Caco-2 (cell line): ENCODE data around the gene FAT1. TPM values are rescaled to one million over a fixed set of nuclear protein-coding genes. Genes with fewer than 3 reads are reported as not detected.

Experiments
- BruUV-seq: library from RNA; stranded (reverse); fragments of 400-500 nt; replicated peaks from 2 replicates; lab custom pipeline; 2021; lab: Mats Ljungman, UMichigan
- CTCF ChIA-PET: fragments of 300-600 bp; sonication (Branson Sonifier 250); formaldehyde crosslinking; loops from one replicate; lab custom pipeline; 2022; ENCODE audit warnings: antibody characterized with exemption; lab: Charles Lee
- POLR2A ChIA-PET: fragments of 300-600 bp; sonication (Branson Sonifier 250); formaldehyde crosslinking; loops from one replicate; lab custom pipeline; 2022; ENCODE audit warnings: antibody characterized with exemption; lab: Charles Lee
- DNase-seq, 2 experiments: peaks; one replicate each; pipeline versions ENCODE4 v3.0.0 to v3.0.0-alpha.2; 2020 to 2022
- H3K27me3 ChIP-seq: replicated peaks from 2 replicates; pipeline ENCODE4 v1.6.0; 2011; ENCODE audit warnings: low read length; ENCODE audit not compliant: control insufficient read depth, insufficient read depth
- H3K36me3 ChIP-seq: 2 replicates; pipeline ENCODE4 v1.5.1; 2011; ENCODE audit warnings: low read length; ENCODE audit not compliant: control insufficient read depth, insufficient read depth
- H3K4me1 ChIP-seq: fragments of 250-450 bp; sonication (Bioruptor Pico); 2 replicates; pipeline ENCODE4 v1.5.1; 2020; ENCODE audit warnings: mild to moderate bottlenecking
- H3K4me3 ChIP-seq: 2 replicates; pipeline ENCODE4 v1.5.1; 2011; ENCODE audit warnings: low read depth, mild to moderate bottlenecking, control low read depth, low read length
- H3K9me3 ChIP-seq: fragments of 250-450 bp; sonication (Bioruptor Pico); 2 replicates; pipeline ENCODE4 v1.5.1; 2020; ENCODE audit warnings: mild to moderate bottlenecking, moderate library complexity
- H3K27ac Mint-ChIP-seq: one replicate; pipeline ENCODE4 v1.8.0; 2022; ENCODE audit warnings: mixed read lengths; ENCODE audit not compliant: unreplicated experiment
- H3K27me3 Mint-ChIP-seq: one replicate; pipeline ENCODE4 v1.8.0; 2022; ENCODE audit warnings: mixed read lengths; ENCODE audit not compliant: insufficient read depth, unreplicated experiment
- H3K36me3 Mint-ChIP-seq: one replicate; pipeline ENCODE4 v1.8.0; 2022; ENCODE audit warnings: mild to moderate bottlenecking, mixed read lengths; ENCODE audit not compliant: insufficient read depth, unreplicated experiment
- H3K4me1 Mint-ChIP-seq: one replicate; pipeline ENCODE4 v1.8.0; 2022; ENCODE audit warnings: low read depth, mixed read lengths; ENCODE audit not compliant: unreplicated experiment
- H3K4me3 Mint-ChIP-seq: one replicate; pipeline ENCODE4 v1.8.0; 2022; ENCODE audit warnings: mild to moderate bottlenecking, moderate library complexity, mixed read lengths; ENCODE audit not compliant: unreplicated experiment
- H3K9me3 Mint-ChIP-seq: one replicate; pipeline ENCODE4 v1.8.0; 2022; ENCODE audit warnings: mixed read lengths; ENCODE audit not compliant: unreplicated experiment
- CTCF ChIP-seq, 2 experiments: fragments of 200-600 bp in 1 of 2; IDR thresholded peaks; 1 replicate in 1 of 2; 2 replicates in 1 of 2; pipeline versions ENCODE4 v1.5.1 to v1.8.0; 2011 to 2022; ENCODE audit warnings: antibody characterized with exemption in 1 of 2, control low read depth in 1 of 2, inconsistent platforms in 1 of 2, low read depth in 1 of 2, low read length in 1 of 2, mild to moderate bottlenecking in 1 of 2, moderate library complexity in 1 of 2; ENCODE audit not compliant: insufficient read depth in 1 of 2, severe bottlenecking in 1 of 2, unreplicated experiment in 1 of 2
- intact Hi-C: fragments of 100-400 bp; cut with micrococcal nuclease; formaldehyde crosslinking; loops from one replicate; pipeline ENCODE4 v1.10.0; 2022; ENCODE audit not compliant: unreplicated experiment
- total RNA-seq: library from RNA; stranded (reverse); gene quantifications from 2 replicates; pipeline ENCODE4 v1.2.3, GENCODE V29; 2022

Gene FAT1
- total RNA-seq, 1 experiment from 2014 or later, result 135 TPM

DNA sequence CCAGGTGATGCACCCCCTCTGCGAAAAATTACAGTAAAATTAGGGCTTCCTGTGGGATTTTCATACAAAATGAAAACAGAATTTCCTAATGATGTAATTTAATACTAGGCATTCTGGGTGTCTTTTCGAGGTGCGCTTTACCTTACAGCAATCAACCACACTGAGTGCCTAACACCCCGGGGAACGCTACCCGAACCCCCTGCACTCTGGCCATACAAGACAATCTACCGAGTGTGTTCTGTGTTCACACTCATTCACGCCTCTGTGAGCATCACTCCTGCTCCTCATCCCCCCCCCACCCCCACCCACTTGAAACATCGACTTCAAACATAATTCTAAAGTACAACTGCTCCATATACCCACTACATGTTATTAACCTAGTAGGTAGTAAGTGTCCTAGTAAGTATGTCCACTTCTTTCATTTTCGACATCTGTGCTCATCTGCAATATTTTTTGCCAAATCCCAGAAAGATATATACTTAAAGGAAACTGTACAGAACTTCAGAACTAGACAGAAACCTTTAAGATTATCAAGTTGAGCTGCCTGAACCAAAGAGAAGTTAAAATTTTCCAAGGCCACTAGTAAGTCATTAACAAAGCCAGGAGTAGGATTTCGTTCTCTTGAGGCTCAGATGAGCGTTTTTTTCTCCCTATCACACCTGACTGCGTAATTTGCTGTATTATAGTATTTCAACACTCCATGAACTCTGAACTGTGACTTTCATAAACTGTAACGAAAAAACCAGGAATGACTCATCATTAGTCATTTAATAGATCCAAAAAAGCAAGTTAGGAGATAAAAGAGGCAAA lies 80.0 kb downstream of the FAT1 start:
- Histone ChIP-seq H3K36me3 (no peaks in the 10 kb centered on the region), H3K4me1 (peaks cover 22% of the 10 kb centered on the region), H3K27me3 (no peaks in the 10 kb centered on the region), H3K9me3 (no peaks in the 10 kb centered on the region), H3K4me3 (peak overlapping the region; percentile 0; the same call in 1 of the 2 replicates)
- intact Hi-C loops, result loop anchor here (1.0 kb wide), 1 partner anchor 42 kb away; no protein-coding TSS in a partner anchor
- H3K4me3 Mint-ChIP-seq, result peak overlapping the region; percentile 61
- ChIA-PET POLR2A (no interaction called here), CTCF (no interaction called here)
- H3K27ac Mint-ChIP-seq, result peak overlapping the region; percentile 84
- no peaks in the 10 kb centered on the region for H3K9me3 Mint-ChIP-seq
- DNase-seq, result peak in 1 of 2 experiments; percentile 41
- no TSS peak for BruUV-seq
- no peak for TF ChIP-seq CTCF (IDR thresholded peaks at IDR 0.05; ENCODE audit: insufficient read depth in 1 of 2, low read depth in 1 of 2, low read length in 1 of 2, severe bottlenecking in 1 of 2, unreplicated experiment in 1 of 2)
- H3K27me3 Mint-ChIP-seq, result no peaks in the 10 kb centered on the region
- peaks cover 43% of the 10 kb centered on the region for H3K4me1 Mint-ChIP-seq
- peaks cover 57% of the 10 kb centered on the region for H3K36me3 Mint-ChIP-seq

DNA sequence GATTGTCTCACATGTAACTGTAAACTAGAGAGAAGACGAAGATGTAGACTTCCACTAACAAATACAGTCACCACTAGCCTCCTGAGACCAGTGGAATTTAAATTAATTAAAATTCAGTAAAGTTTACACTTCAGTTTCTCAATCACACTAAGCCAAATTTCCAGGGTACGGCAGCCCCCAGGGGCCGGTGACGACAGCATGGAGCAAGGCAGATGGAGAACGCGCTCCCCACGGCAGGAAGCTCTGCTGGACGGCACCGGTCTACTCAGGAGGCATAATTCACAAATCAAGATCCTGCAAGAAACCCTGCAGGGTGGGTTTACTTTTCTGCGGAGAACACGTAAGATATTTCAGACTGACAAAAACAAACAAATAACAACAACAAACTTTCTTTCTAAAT lies 80.7 kb downstream of the FAT1 start:
- POLR2A ChIA-PET, result no interaction called here
- Histone ChIP-seq H3K36me3 (no peaks in the 10 kb centered on the region), H3K4me3 (no peak overlapping the region), H3K9me3 (no peaks in the 10 kb centered on the region), H3K4me1 (peaks cover 22% of the 10 kb centered on the region), H3K27me3 (no peaks in the 10 kb centered on the region)
- H3K4me3 Mint-ChIP-seq, result peak overlapping the region; percentile 25
- H3K9me3 Mint-ChIP-seq, result no peaks in the 10 kb centered on the region
- peaks cover 52% of the 10 kb centered on the region for H3K36me3 Mint-ChIP-seq
- CTCF ChIA-PET, result no interaction called here
- peak overlapping the region; percentile 84 for H3K27ac Mint-ChIP-seq
- intact Hi-C loops, result no loop called here
- H3K4me1 Mint-ChIP-seq, result peaks cover 42% of the 10 kb centered on the region
- no peaks in the 10 kb centered on the region for H3K27me3 Mint-ChIP-seq
- TF ChIP-seq CTCF (IDR thresholded peaks at IDR 0.05; ENCODE audit: insufficient read depth in 1 of 2, low read depth in 1 of 2, low read length in 1 of 2, severe bottlenecking in 1 of 2, unreplicated experiment in 1 of 2), result no peak
- no peak for DNase-seq
- BruUV-seq, result no TSS peak

DNA sequence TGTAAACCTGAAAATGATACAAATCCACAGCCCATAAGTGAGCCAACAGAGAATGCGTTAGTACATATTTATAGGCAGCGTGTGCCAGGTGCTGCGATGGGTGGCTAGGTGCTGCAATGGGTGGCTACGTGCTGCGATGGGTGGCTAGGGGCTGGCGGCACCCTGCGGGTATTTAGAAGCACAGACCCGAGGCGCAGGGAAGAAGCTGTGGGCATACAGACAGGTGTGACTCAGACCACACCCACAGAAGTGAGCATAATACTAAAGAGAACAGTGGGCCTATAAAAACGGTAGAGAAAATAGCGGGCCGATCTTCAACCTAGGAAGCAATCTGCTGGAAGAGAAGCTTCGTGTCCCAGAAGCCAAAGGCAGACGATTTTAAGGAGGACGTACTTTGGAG lies 81.1 kb downstream of the FAT1 start:
- Histone ChIP-seq H3K36me3 (no peaks in the 10 kb centered on the region), H3K9me3 (no peaks in the 10 kb centered on the region), H3K27me3 (no peaks in the 10 kb centered on the region), H3K4me3 (no peak overlapping the region), H3K4me1 (peaks cover 22% of the 10 kb centered on the region)
- H3K27me3 Mint-ChIP-seq, result no peaks in the 10 kb centered on the region
- intact Hi-C loops, result no loop called here
- no peak for TF ChIP-seq CTCF (IDR thresholded peaks at IDR 0.05; ENCODE audit: insufficient read depth in 1 of 2, low read depth in 1 of 2, low read length in 1 of 2, severe bottlenecking in 1 of 2, unreplicated experiment in 1 of 2)
- DNase-seq, result no peak
- H3K4me3 Mint-ChIP-seq, result peak overlapping the region; percentile 25
- peaks cover 38% of the 10 kb centered on the region for H3K4me1 Mint-ChIP-seq
- H3K9me3 Mint-ChIP-seq, result no peaks in the 10 kb centered on the region
- BruUV-seq, result no TSS peak
- CTCF ChIA-PET, result no interaction called here
- H3K36me3 Mint-ChIP-seq, result peaks cover 47% of the 10 kb centered on the region
- peak overlapping the region; percentile 84 for H3K27ac Mint-ChIP-seq
- POLR2A ChIA-PET, result no interaction called here
